GM23248 (cell line): ENCODE results near the gene SAMD14. TPM values are rescaled to one million over a fixed set of nuclear protein-coding genes. Genes with fewer than 3 reads are reported as not detected.

Experiments
- DNase-seq: peaks from one replicate; pipeline ENCODE4 v3.0.0-alpha.2; 2015
- H2AFZ ChIP-seq: fragments of 200-600 bp; sonication (generic); 2 replicates; pipeline ENCODE4 v1.6.1; 2016; ENCODE audit warnings: antibody characterized with exemption
- H3F3A ChIP-seq: fragments of 200-600 bp; sonication (generic); 2 replicates; pipeline ENCODE4 v1.6.1; 2016; ENCODE audit warnings: mild to moderate bottlenecking, antibody characterized with exemption, mixed run types; ENCODE audit not compliant: insufficient read depth
- H3K27ac ChIP-seq: fragments of 200-600 bp; sonication (generic); 2 replicates; pipeline ENCODE4 v1.5.1; 2016; ENCODE audit warnings: mild to moderate bottlenecking
- H3K27me3 ChIP-seq: fragments of 200-600 bp; sonication (generic); replicated peaks from 2 replicates; pipeline ENCODE4 v1.6.1; 2016; ENCODE audit warnings: mild to moderate bottlenecking; ENCODE audit not compliant: insufficient read depth
- H3K36me3 ChIP-seq: fragments of 200-600 bp; sonication (generic); 2 replicates; pipeline ENCODE4 v1.6.1; 2016; ENCODE audit warnings: low read depth, mild to moderate bottlenecking
- H3K4me1 ChIP-seq: fragments of 200-600 bp; sonication (generic); 2 replicates; pipeline ENCODE4 v1.6.1; 2016; ENCODE audit warnings: mild to moderate bottlenecking; ENCODE audit not compliant: insufficient read depth
- H3K4me2 ChIP-seq: fragments of 200-600 bp; sonication (generic); one replicate; pipeline ENCODE4 v1.6.1; 2016; ENCODE audit warnings: mild to moderate bottlenecking; ENCODE audit not compliant: unreplicated experiment
- H3K4me3 ChIP-seq: fragments of 200-600 bp; sonication (generic); 2 replicates; pipeline ENCODE4 v1.5.1; 2016; ENCODE audit warnings: mild to moderate bottlenecking
- H3K79me2 ChIP-seq: fragments of 200-600 bp; sonication (generic); 2 replicates; pipeline ENCODE4 v1.6.1; 2016; ENCODE audit warnings: mild to moderate bottlenecking; ENCODE audit not compliant: insufficient read depth
- H3K9ac ChIP-seq: fragments of 200-600 bp; sonication (generic); 2 replicates; pipeline ENCODE4 v1.6.1; 2016; ENCODE audit warnings: mild to moderate bottlenecking
- H3K9me2 ChIP-seq: fragments of 200-600 bp; sonication (generic); 2 replicates; pipeline ENCODE4 v1.6.1; 2016; ENCODE audit warnings: mixed run types, mild to moderate bottlenecking, moderate library complexity; ENCODE audit not compliant: insufficient read depth
- H3K9me3 ChIP-seq: fragments of 200-600 bp; sonication (generic); one replicate; pipeline ENCODE4 v1.6.1; 2017; ENCODE audit warnings: low read depth
- H4K20me1 ChIP-seq: fragments of 200-600 bp; sonication (generic); 2 replicates; pipeline ENCODE4 v1.6.0; 2016; ENCODE audit not compliant: insufficient read depth
- EZH2 ChIP-seq: fragments of 200-600 bp; sonication (generic); IDR thresholded peaks from 2 replicates; pipeline ENCODE4 v1.6.1; 2018; ENCODE audit warnings: antibody characterized with exemption, mild to moderate bottlenecking; ENCODE audit not compliant: insufficient read depth, poor library complexity, severe bottlenecking
- EZH2phosphoT487 ChIP-seq: fragments of 200-600 bp; sonication (generic); IDR thresholded peaks from 2 replicates; pipeline ENCODE4 v1.6.1; 2018; ENCODE audit warnings: antibody characterized with exemption, moderate library complexity, mild to moderate bottlenecking, low read depth; ENCODE audit not compliant: insufficient read depth
- WGBS, 2 experiments: methylation state at CpG; one replicate each; pipeline ENCODE4 v1.1.6; 2015 to 2017; ENCODE audit warnings: low lambda C conversion rate in 2 of 2, low coverage in 1 of 2; ENCODE audit errors: missing lambda C conversion rate in 2 of 2; 5-methylcytosine and 5-hydroxymethylcytosine counted together
- in situ Hi-C: fragments of 300-500 bp; cut with MboI; formaldehyde crosslinking; loops from 2 replicates; pipeline ENCODE4 v1.15.0; 2020
- polyA plus RNA-seq: library from polyadenylated mRNA; unstranded; fragments of >200 nt; fragmentation: Nextera tagmentation; extraction: Ambion mirVana; gene quantifications from 2 replicates; pipeline ENCODE4 v1.2.1, GENCODE V29; 2016
- total RNA-seq: library from RNA; depleted of rRNA; stranded (reverse); fragments of >200 nt; shearing (Covaris generic); gene quantifications from 2 replicates; pipeline ENCODE4 v1.2.3, GENCODE V29; 2014

SAMD14 gene
- total and polyA plus RNA-seq, 2 experiments from 2014 or later, result 1.3 to 3.0 TPM

DNA sequence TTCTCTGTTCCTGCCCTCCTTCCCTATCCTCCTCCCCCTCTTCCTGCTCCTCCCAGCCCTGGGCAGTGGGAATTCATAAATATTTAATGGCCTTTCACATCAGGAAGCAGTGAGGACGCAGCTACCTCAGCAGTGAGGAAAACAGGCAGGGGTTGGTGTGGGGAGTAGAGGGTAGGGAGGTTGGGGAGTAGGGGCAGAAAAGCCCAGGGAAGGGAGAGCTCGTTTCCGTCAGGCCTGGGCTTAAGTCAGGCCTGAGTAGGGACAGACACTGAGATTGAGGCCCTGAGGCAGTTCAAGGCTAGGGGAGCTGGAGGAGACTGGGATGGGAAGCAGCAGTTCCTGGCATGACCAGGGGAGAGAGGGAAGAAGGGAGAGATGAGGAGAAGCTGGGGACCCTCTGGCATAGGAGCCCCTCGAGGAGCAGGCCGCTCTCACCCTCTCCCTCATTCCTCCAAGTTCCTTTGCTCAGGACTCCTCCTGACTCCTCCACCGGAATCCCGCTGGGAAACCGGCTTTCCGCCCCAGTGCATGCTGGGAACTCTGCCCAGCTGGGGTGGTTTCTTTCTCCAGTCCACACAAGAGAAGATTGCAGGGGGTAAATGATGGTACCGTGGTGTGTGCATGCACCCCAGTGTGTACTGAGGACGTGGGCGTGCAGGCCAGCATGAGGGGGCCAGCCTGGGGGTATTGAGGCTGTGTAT, 6.2 kb downstream of the SAMD14 start:
- Histone ChIP-seq H3K4me3 (no peak overlapping the region), H3K4me2 (no peak overlapping the region), H3K4me1 (no peaks in the 10 kb centered on the region), H3K27ac (no peak overlapping the region), H3K9me2 (no peaks in the 10 kb centered on the region), H3K9ac (no peak overlapping the region), H4K20me1 (no peaks in the 10 kb centered on the region), H3K9me3 (no peaks in the 10 kb centered on the region), H3K27me3 (no peaks in the 10 kb centered on the region), H3F3A (no peaks in the 10 kb centered on the region), H3K79me2 (no peaks in the 10 kb centered on the region), H3K36me3 (no peaks in the 10 kb centered on the region), H2AFZ (no peak overlapping the region)
- WGBS, 2 experiments, result 68% methylated on average over 12 of the region's 12 CpGs
- in situ Hi-C loops, result no loop called here
- no peak for DNase-seq
- no peak for TF ChIP-seq EZH2phosphoT487
- no peak for TF ChIP-seq EZH2

DNA sequence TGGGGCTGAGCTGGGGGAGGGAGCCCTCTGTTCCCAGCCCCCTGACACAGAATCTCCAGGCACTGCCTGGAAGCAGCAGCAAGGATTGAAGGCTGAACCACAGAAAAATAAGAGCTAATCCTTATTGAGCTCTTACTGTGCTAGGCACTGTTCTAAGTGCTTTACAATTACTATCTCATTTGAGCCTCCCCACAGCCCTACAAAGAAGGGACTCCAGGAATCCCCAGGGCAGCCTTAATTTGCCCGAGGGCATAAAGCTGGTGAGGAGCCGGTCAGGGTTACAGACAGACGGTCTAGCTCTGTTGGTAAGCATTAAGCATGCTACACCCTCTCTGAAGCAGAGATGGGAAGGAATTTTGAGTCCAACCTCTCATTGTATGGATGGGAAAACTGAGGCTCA, 7.0 kb downstream of the SAMD14 start:
- no peaks in the 10 kb centered on the region for H3F3A ChIP-seq
- no peak overlapping the region for H3K27ac ChIP-seq
- no peaks in the 10 kb centered on the region for H3K79me2 ChIP-seq
- no peak overlapping the region for H3K4me3 ChIP-seq
- H3K4me1 ChIP-seq, result no peaks in the 10 kb centered on the region
- no peak overlapping the region for H3K4me2 ChIP-seq
- no peaks in the 10 kb centered on the region for H3K9me3 ChIP-seq
- 77 to 80% methylated on average over 3 of the region's 3 CpGs for WGBS, 2 experiments
- H3K27me3 ChIP-seq, result no peaks in the 10 kb centered on the region
- H2AFZ ChIP-seq, result no peak overlapping the region
- H3K9me2 ChIP-seq, result no peaks in the 10 kb centered on the region
- in situ Hi-C loops, result no loop called here
- no peak for DNase-seq
- no peaks in the 10 kb centered on the region for H4K20me1 ChIP-seq
- no peak overlapping the region for H3K9ac ChIP-seq
- TF ChIP-seq EZH2phosphoT487 (no peak), EZH2 (no peak)
- H3K36me3 ChIP-seq, result no peaks in the 10 kb centered on the region

- Histone ChIP-seq H3K4me3 (no peak overlapping the region), H3K4me2 (no peak overlapping the region), H3K4me1 (no peaks in the 10 kb centered on the region), H2AFZ (no peak overlapping the region), H3K9me2 (no peaks in the 10 kb centered on the region), H4K20me1 (no peaks in the 10 kb centered on the region), H3K9ac (no peak overlapping the region), H3F3A (no peaks in the 10 kb centered on the region), H3K27ac (no peak overlapping the region), H3K9me3 (no peaks in the 10 kb centered on the region), H3K79me2 (no peaks in the 10 kb centered on the region), H3K27me3 (no peaks in the 10 kb centered on the region), H3K36me3 (no peaks in the 10 kb centered on the region)
- WGBS, 2 experiments, result 80 to 81% methylated on average over 7 of the region's 7 CpGs
- in situ Hi-C loops, result no loop called here
- DNase-seq, result no peak
- TF ChIP-seq EZH2 (no peak), EZH2phosphoT487 (no peak)
Measured at GRCh38 chr17:50120475-50121253, 9.3 kb downstream of the SAMD14 start.

DNA sequence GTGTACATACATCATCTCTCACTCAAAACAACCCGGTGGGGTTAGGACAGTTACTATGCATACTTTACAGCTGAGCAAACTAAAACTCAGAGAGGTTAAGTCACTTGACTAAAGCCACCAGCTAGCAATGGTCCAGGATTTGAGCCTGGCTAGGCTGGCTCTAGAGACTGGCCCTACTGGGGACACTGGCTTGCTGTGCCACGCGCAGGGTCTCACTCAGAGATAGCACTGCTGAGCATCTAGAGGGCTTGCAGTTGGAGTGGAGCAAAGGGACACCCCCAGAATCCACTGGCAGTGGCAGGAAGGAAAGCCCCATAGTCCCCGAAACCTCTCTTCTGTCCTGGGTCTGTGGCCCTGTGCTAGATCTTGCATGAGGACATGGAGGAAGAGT, 11.1 kb downstream of the SAMD14 start:
- Histone ChIP-seq H2AFZ (no peak overlapping the region), H3F3A (no peaks in the 10 kb centered on the region; the same call in 1 of the 2 replicates), H3K27ac (no peak overlapping the region), H3K4me3 (no peak overlapping the region), H3K9me2 (no peaks in the 10 kb centered on the region), H4K20me1 (no peaks in the 10 kb centered on the region), H3K9me3 (no peaks in the 10 kb centered on the region), H3K27me3 (no peaks in the 10 kb centered on the region), H3K79me2 (no peaks in the 10 kb centered on the region), H3K4me2 (no peak overlapping the region), H3K36me3 (no peaks in the 10 kb centered on the region), H3K4me1 (no peaks in the 10 kb centered on the region), H3K9ac (no peak overlapping the region)
- WGBS, 2 experiments, result 94 to 97% methylated on average over 4 of the region's 4 CpGs
- DNase-seq, result no peak
- in situ Hi-C loops, result no loop called here
- TF ChIP-seq EZH2 (no peak), EZH2phosphoT487 (no peak)
